Astrocyte of the cerebellum (primary cell): Measurements from ENCODE around the gene TKFC.

Source experiments
- DNase-seq: peaks from one replicate; pipeline ENCODE4 v3.0.0-alpha.2; 2011; ENCODE audit warnings: low read depth
- H3K4me3 ChIP-seq: 2 replicates; pipeline ENCODE4 v1.5.1; 2011; ENCODE audit warnings: mild to moderate bottlenecking, low read depth, low read length, moderate library complexity
- in situ Hi-C: cut with HindIII; loops from 2 replicates; pipeline ENCODE4 v1.10.0; 2017; ENCODE audit warnings: low sequenced_read_pairs
- TF ChIP-seq, protein P1 (sequence below): IDR thresholded peaks from 2 replicates; pipeline ENCODE4 v1.5.1; 2012; ENCODE audit warnings: low read length, low read depth, moderate library complexity, mild to moderate bottlenecking; ENCODE audit errors: missing control alignments

The TKFC gene

DNA sequence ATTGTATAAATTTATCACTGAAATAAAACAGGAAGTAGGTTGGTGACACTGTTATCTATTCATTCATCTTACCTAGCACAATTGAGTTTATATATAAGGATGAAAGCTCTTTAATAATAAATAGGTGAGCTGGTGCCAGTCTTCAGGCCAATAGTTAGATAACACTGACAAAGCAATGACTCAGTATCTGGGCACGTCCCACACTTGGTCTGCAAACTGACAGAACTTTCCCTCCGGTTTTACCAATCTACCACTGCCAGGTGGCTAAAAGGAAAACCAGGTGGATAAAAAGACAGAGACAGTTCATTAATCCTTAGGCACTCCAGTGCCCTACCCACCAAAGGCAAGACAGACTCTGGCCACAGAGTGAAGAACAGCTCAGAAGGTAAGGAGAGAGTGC is 17.8 kb upstream of the TKFC start:
- DNase-seq, result no peak
- no peak overlapping the region for H3K4me3 ChIP-seq
- TF ChIP-seq, protein P1, sequence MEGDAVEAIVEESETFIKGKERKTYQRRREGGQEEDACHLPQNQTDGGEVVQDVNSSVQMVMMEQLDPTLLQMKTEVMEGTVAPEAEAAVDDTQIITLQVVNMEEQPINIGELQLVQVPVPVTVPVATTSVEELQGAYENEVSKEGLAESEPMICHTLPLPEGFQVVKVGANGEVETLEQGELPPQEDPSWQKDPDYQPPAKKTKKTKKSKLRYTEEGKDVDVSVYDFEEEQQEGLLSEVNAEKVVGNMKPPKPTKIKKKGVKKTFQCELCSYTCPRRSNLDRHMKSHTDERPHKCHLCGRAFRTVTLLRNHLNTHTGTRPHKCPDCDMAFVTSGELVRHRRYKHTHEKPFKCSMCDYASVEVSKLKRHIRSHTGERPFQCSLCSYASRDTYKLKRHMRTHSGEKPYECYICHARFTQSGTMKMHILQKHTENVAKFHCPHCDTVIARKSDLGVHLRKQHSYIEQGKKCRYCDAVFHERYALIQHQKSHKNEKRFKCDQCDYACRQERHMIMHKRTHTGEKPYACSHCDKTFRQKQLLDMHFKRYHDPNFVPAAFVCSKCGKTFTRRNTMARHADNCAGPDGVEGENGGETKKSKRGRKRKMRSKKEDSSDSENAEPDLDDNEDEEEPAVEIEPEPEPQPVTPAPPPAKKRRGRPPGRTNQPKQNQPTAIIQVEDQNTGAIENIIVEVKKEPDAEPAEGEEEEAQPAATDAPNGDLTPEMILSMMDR, result no peak
- in situ Hi-C loops, result no loop called here

DNA sequence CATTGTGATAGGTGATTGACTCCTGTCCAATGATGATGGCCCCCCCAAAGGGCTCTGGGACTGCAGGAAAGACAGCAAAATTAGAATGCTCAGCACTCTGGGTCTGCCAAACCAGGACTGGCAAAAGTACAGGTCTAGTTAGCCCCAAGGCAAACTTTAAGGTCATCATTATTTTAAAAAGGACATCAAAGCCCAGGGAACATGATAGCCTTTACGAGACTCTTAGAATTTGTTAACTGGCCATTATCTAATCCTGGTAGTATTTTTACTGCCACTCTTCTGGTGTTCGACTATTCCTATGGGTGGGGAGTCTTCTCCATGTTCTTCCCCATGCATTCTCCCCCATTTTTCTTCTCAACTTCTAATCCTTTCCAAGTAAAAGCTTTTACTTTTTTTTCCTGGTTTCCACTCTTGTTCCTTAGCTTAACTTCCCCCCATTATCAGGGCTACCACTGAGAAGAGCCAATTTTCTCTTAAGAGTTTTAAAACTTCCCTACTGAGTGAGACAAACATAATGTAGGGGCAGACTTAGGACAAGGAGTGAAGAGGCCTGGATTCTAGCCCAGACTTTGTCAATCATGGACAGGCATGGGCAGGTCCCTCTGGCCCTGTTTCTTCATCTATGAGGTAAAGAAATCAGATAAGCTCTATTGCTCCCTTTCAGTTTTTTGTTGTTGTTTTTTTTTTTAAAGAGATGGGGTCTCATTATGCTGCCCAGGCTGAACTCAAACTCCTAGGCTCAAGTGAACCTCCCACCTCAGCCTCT is 7.2 kb upstream of the TKFC start:
- TF ChIP-seq, protein P1, result no peak
- no peak for DNase-seq
- in situ Hi-C loops, result loop anchor here (5.0 kb wide), 1 partner anchor 36 kb away; the partner anchor contains the start of genes CYB561A3 and TMEM138
- H3K4me3 ChIP-seq, result no peak overlapping the region

DNA sequence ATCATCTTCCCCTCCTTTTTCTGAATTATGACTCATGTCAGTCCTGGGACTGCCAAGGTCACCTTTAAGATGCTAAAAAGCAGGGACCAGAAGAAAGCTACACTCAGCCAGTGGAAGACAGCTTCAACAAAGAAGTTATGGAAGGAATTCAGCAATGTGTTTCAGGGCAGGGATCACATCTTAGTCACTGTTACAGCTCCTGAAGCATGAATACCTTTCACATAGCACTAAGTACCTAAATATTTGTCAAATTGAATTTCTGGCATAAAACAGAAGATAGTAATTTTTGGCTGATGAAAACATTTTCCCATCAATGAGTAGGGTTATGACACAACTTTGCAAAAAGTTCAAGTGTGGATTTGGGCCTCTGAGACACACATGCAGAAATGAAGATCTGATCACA is 5.4 kb upstream of the TKFC start:
- in situ Hi-C loops, result loop anchor here (5.0 kb wide), 1 partner anchor 35 kb away; the partner anchor contains the start of genes CYB561A3 and TMEM138
- DNase-seq, result no peak
- TF ChIP-seq, protein P1, result no peak
- H3K4me3 ChIP-seq, result no peak overlapping the region

DNA sequence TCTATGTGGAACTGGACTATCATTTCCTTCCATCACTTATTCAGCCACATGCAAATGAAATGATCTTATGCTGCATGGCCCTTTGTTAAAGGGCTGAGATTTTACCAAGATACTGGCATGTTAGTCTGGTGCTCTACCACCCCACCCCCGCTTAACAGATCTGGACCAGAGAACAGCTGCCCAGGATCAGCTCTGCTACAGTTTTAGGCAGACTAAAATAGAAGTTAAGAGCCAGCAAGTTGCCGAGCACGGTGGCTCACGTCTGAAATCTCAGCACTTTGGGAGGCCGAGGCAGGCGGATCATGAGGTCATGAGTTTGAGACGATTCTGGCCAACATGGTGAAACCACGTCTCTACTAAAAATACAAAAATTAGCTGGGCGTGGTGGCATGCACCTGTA is 4.7 kb upstream of the TKFC start:
- TF ChIP-seq, protein P1, result no peak
- no peak for DNase-seq
- no peak overlapping the region for H3K4me3 ChIP-seq
- in situ Hi-C loops, result loop anchor here (5.0 kb wide), 1 partner anchor 34 kb away; the partner anchor contains the start of genes CYB561A3 and TMEM138

DNA sequence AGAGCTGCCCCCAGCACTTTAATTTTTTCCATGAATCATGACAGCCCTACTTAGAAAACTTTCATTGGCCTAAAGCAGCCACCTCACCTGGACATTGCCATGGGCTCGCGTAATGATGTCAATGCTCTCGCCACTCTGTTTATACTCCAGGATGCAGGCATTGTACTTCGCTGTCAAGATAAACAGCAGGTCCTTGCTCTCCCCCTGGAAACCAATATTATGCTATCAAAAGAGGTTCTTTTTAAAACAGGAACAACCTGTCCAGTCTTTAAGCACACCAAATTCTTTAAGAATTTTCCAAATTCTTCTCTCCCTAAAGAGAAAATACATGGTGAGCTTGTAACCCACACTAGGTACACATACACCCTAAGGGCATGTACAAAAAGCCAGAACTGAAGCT is 3.2 kb upstream of the TKFC start:
- TF ChIP-seq, protein P1, result no peak
- DNase-seq, result no peak
- in situ Hi-C loops, result loop anchor here (5.0 kb wide), 1 partner anchor 32 kb away; the partner anchor contains the start of genes CYB561A3 and TMEM138
- no peak overlapping the region for H3K4me3 ChIP-seq

DNA sequence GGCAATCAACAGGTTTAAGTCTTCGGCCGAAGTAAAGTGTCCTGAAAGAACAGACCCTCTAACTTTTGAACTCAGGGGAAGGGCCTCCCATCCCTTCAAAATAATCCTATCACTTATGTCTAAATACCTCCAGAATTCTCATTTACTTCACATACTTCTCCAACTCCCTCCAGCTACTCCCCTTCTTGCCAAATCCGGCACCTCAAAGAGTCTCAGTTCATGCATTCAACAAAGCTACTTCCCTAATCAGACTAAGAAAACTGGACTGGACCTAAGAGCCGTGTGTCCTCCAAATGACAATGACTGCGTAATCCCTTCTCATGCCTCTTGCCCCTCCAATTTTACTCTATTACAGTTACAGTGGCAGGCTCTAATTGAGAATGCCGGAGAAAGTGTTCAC is 1.4 kb upstream of the TKFC start:
- peak overlapping the region; percentile 99 for H3K4me3 ChIP-seq
- in situ Hi-C loops, result no loop called here
- DNase-seq, result no peak
- TF ChIP-seq, protein P1, result no peak
